Head of caudate nucleus (tissue), 42 donors: ENCODE results near the gene QSER1.
"Not testable (repeated sequence)": the region's sequence is repeated elsewhere in the genome, so short reads cannot be mapped to it uniquely, and the experiment has no call there.

Experiments used
- DNase-seq, 42 donors: peaks; one replicate each; pipeline versions ENCODE4 v3.0.0 to v3.0.0-alpha.2; 2020 to 2021; ENCODE audit warnings: mixed read lengths in 7 of 42
- intact Hi-C: fragments of 100-400 bp; cut with DNase I; formaldehyde crosslinking; loops from one replicate; pipeline ENCODE4 v1.15.0; 2022

QSER1 gene

DNA sequence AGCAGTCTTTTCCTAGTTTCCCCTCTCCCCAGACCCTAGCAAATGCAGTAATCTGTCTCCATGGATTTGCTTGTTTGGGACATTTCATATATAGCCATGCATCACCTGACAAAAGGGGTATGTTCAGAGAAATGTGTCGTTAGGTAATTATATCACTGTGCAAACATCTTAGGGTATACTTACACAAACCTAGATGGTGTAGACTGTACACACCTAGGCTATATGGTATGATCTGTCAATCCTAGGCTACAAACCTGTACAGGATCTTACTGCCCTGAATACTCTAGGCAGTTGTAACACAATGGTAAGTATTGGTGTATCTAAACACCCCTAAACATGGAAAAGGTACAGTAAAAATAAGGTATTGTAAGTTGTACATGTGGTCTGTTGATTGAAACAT lies 23.8 kb downstream of the QSER1 start:
- no peak for DNase-seq
- intact Hi-C loops: no loop called here

DNA sequence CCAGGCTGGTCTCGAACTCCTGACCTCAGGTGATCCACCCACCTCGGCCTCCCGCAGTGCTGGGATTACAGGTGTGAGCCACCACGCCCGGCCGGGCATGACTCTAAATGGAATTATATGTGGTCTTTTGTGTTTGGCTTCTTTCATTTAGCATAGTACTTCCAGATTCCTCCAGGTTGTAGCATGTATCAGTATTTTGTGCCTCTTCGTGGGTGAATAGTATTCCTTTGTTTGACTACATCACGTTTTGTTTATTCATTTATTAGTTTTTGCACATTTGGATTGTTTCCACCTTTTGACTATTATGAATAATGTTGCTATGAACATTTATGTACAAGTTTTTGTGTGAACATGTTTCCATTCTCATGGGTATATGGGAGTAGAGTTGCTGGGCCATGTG lies 24.4 kb downstream of the QSER1 start:
- intact Hi-C loops: no loop called here

GRCh38 chr11:32918427-32918826 lies 25.8 kb downstream of the QSER1 start:
- peak in 5 of 42 donors; percentile 8 to 50 (median 29) for DNase-seq
- intact Hi-C loops: no loop called here

More for the DNA sequence above, 24.4 kb downstream of the QSER1 start:
- DNase-seq: no peak

DNA sequence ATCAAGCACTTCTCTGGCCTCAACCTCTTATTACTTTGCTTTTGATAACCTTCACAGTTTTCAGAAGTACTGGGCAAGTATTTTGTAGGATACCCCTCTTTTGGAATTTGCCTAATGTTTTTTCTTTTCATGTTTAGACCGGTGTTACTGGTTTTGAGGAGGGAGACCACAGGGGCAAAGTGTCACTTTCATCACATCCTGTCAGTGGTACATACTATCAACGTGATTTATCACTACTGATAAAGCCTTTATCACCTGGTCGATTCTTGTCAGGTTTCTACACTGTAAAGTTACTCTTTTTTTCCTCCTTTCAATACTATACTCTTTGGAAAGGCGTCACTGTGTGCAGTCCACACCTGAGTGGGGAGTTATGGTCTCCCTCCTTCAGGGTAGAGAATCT lies 26.7 kb downstream of the QSER1 start:
- intact Hi-C loops: no loop called here
- no peak for DNase-seq

DNA sequence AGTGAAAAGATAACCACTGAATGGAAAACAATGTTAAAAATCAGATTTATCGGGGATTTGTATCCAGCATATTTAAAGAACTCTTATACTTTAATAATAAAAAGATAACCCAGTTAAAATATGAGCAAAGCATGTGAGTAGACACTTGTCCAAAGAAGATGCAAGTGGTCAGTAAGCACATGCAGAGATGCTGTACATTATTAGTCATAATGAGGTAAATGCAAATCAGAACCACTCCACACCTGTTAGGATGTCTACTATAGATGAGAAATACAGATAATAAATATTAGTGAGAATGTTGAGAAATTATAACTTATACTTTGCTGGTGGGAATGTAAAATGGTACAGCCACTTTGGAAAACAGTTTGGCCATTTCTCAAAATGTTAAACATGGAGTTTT lies 28.0 kb downstream of the QSER1 start:
- DNase-seq: no peak

GRCh38 chr11:32921204-32921603 lies 28.6 kb downstream of the QSER1 start:
- DNase-seq: no peak
- intact Hi-C loops: no loop called here

More for the DNA sequence above, 28.0 kb downstream of the QSER1 start:
- intact Hi-C loops: no loop called here

GRCh38 chr11:32931606-32932005 lies 39.0 kb downstream of the QSER1 start:
- DNase-seq: no peak
- intact Hi-C loops: no loop called here

- intact Hi-C loops: no loop called here
- no peak for DNase-seq
Observed at GRCh38 chr11:32932196-32932595, 39.6 kb downstream of the QSER1 start.

GRCh38 chr11:32935462-32936029 lies 42.9 kb downstream of the QSER1 start:
- no peak for DNase-seq
- intact Hi-C loops: no loop called here

DNA sequence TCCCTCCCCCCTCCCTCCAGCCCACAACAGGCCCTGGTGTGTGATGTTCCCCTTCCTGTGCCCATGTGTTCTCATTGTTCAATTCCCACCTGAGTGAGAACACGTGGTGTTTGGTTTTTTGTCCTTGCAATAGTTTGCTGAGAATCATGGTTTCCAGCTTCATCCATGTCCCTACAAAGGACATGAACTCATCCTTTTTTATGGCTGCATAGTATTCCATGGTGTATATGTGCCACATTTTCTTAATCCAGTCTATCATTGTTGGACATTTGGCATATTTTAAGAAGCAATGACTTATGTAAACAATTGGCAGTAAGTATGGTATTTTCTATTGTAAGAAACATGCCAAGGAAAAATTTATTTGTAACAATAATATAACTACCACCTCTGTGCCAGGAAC lies 43.6 kb downstream of the QSER1 start:
- DNase-seq, intact Hi-C loops: not testable (repeated sequence)

GRCh38 chr11:32937283-32937682 lies 44.7 kb downstream of the QSER1 start:
- intact Hi-C loops, DNase-seq: not testable (repeated sequence)

DNA sequence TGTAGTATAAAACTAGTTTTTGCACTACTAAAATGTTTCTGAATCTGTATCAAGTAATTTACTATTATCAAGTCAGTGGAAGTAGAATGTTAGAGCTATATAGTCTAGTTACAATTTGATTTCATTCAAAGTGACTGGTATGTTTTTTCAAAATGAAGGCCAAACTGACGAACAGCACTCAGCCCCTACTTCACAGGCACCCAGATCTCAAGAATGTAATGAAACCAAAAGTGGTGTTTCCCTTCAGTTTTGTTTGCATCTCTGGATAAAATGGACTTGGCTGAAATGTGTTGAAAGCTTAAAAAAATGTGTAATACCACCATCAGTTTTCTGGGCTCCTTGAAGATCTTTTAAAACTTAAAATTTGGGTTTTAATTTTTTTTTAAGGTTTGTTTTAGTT lies 46.4 kb downstream of the QSER1 start:
- intact Hi-C loops: no loop called here
- DNase-seq: no peak

DNA sequence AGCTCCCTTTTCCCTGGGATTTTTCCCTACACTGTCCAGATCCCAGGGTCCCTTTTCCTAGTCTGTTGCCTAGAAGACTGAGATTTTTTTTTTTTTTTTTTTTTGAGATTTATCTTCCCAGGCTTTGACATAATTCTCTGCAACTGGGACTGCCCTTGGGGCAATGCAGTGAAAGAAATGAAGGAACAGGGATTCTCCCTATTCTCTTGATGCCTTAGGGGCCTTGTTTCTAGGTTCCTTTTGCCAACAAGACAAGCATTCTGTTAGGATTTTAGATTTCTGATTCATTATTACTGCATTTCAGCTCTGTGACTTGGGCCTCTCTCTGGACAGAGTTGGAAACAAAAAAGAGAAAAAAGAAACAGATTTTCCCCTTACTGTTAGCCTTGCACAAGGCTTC lies 47.3 kb downstream of the QSER1 start:
- DNase-seq: no peak
- intact Hi-C loops: no loop called here

DNA sequence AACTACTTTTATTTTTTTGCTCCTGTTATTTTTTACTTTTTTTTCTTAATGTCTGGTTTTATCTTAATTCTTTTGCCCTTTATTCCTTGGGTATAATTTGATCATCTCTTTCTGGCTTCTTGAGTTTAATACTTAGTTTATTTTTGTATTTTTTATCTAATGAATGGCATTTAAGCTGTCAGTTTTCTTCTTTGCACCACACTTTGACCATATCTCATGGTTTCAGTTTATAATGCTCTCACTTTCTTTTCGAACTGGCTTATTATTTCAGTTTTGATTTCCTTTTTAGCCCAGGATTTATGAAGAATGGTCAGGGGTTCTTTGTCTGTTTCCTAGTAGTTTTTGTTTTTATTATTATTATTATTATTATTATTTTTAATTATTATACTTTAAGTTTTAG lies 48.3 kb downstream of the QSER1 start:
- intact Hi-C loops: no loop called here
- no peak for DNase-seq

DNA sequence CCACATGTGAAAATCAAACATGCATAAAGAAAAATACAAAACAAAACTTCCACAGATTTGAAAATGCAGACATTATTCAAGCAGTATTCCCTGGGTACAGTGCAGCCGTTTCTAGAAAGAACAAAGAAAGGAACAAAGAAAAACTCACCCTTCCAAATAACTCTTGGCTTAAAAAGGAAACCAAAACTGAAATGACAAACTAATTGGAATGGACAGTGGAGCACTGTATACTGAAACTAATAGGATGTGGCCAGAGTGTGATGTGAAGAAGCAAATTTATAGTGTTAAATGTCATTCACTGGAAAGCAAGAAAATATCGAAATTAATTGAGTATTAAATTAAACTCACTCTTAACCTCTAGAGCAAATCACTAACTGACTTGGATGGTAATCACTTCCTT lies 55.4 kb downstream of the QSER1 start:
- DNase-seq: no peak
- intact Hi-C loops: no loop called here

DNA sequence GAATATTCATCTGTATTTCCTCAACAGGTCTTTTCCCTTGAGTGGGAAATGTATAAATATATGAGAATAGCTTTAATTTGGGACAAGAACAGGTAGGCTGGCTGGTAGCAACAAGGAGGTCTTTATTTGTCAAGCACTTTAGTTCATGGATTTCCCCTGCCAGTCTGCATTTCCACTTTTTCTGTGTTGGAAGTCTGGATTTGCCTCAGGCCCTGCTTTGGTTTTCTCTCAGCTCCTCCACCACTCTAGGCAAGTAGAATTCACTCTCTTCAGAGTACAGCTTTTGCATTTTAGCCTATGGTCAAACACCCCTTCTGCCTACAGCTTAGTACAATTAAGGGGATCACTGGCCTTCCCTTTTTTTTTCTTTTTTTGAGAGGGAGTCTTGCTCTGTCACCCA lies 57.1 kb downstream of the QSER1 start:
- intact Hi-C loops: no loop called here
- no peak for DNase-seq

DNA sequence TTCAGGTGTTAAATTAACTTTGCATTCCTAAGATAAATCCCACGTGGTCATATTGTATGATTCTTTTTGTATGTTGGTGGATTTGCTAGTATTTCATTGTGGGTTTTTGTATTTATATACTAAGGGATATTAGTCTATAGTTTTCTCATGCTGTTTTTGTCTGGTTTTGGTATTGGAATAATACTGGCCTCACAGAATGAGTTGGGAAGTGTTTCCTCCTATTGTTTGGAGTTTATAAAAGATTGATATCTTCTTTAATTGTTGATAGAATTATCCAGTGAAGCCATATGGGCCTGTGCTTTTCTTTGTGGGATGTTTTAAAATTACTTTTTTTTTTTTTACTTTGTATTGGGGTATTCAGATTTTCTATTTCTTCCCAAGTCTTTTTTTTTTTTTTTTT lies 59.8 kb downstream of the QSER1 start:
- no peak for DNase-seq
- intact Hi-C loops: no loop called here

DNA sequence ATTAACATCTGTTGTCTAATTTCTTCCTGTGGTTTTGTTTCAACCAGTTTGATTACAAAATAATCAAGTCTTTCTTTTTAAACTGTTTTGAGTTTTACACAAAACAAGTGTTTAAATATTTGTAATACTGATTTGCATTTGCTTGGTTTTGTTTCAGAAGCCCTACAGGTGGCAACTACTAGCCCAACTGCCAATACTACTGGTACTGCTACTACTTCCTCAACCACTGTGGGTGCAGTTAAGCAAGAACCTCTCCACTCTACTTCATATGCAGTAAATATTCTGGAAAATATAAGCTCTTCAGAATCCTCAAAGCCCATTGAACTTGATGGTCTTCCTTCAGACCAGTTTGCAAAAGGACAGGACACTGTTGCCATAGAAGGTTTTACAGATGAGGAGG lies 61.1 kb downstream of the QSER1 start:
- intact Hi-C loops: no loop called here
- no peak for DNase-seq

GRCh38 chr11:32960553-32961164 lies 68.0 kb downstream of the QSER1 start:
- peak in 1 of 42 donors; percentile 6 for DNase-seq
- intact Hi-C loops: loop anchor here (5.0 kb wide), 1 partner anchor 107 kb away; no protein-coding TSS in a partner anchor

DNA sequence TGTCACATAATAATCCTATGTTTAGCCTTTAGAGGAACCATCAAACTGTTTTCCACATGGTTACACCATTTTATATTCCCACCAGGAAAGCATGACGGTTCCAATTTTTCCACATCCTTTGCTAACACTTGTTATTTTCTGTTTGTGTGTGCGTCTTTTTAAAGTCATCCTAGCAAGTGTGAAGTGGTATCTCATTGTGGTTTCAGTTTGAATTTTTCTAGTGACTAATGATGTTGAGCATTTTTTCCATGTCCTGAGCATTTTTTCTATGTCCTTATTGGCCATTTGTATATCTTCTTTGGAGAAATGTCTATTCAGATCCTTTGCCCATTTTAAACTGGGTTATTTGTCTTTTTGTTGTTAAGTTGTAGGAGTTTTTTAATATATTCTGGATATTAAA lies 69.4 kb downstream of the QSER1 start:
- intact Hi-C loops: loop anchor here (5.0 kb wide), 1 partner anchor 105 kb away; no protein-coding TSS in a partner anchor
- no peak for DNase-seq

- no peak for DNase-seq
- intact Hi-C loops: loop anchor here (5.0 kb wide), 1 partner anchor 104 kb away; no protein-coding TSS in a partner anchor
Observed at GRCh38 chr11:32963721-32964120, 71.1 kb downstream of the QSER1 start.
